ENCODE measurements around the gene CACYBP.

CACYBP gene

GRCh38 chr1:174974711-174975119, 25.0 kb upstream of the CACYBP start:
- DNase-seq, result no peak

- DNase-seq, result no peak
Measured at GRCh38 chr1:174975764-174976163, 24.0 kb upstream of the CACYBP start.

DNA sequence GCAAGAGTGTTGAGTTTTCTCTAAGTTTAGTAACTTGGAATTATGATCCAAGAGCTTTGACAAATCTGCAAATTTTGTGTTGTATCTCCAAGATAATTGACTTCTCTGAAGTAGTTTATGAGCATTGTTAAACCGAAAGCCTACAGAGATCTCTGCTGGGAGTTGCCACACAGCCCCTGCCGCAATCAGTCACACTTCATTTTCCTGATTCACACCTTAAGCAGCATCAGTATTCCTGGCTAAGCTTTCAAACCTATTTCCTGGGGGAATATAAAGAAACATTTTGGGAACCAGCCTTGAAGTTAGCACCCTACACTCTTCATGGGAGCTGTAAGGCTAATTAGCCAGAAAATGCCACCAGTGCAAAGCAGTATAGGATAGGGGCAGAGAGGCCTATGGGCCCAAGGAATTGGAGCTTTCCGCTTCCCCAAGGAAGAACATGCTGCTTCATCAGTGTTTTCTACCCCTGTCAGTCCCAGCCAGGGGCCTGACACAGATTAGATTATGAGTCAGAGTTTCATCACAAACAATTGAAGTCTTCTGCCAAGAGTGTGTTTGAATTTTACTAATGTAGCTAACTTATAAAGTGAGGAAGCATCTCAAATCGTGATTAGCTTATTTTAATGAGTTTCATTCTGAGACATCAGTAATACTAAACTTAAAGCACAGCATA, 23.2 kb upstream of the CACYBP start:
- no peak for DNase-seq

- DNase-seq, result peak; percentile 24 to 75
Measured at GRCh38 chr1:174982971-174983689, 16.6 kb upstream of the CACYBP start.

- no peak for DNase-seq
Measured at GRCh38 chr1:174984952-174985351, 14.8 kb upstream of the CACYBP start.

DNA sequence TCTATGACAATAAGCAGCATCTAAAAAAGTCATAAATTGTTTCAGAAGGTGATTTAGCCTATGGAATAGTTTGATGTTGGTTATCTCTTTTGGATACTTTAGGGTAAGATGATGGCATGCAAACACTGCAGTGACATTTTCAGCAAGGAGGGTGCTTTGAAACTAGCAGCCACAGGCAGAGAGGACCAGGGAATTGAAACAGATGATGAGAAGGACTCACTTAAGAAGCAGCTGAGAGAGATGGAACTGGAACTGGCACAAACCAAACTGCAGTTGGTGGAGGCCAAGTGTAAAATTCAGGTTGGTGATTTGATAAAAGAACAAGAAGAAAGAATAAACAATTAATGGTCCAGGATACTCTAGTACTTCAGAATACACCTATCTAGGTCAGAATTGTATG, 11.2 kb upstream of the CACYBP start:
- DNase-seq, result no peak

- DNase-seq, result no peak
Measured at GRCh38 chr1:174988986-174989385, 10.8 kb upstream of the CACYBP start.

DNA sequence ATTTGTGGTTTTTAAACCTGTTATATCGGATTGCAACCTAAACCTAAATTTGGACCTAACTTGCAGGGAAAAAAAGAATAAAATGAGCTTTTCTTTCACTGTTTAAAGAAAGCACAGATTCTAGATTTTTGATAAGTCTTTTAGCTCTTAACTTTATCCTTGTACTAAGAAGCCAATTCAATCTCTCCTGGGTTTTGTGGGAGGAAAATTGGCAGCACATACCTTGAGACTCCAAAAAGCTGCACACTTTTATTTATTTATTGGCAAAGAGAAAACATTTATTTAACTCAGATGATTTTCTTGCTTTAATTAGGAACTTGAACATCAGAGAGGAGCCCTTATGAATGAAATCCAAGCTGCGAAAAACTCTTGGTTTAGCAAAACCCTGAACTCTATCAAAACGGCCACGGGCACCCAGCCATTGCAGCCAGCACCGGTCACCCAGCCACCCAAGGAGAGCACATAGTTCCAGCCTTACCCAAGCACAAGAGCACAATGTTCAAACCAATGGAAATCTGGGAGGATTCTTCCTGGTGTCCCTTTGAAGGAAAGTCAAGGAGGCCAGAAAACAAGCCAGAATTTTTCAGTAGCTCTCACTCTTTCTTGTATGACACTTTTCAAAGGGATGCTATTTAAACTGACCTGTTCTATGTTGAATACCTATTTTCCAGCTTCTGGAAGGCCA, 10.1 kb upstream of the CACYBP start:
- DNase-seq, result no peak

GRCh38 chr1:174990382-174990999, 9.3 kb upstream of the CACYBP start:
- peak in 1 of 2 donors; percentile 59 for DNase-seq

DNA sequence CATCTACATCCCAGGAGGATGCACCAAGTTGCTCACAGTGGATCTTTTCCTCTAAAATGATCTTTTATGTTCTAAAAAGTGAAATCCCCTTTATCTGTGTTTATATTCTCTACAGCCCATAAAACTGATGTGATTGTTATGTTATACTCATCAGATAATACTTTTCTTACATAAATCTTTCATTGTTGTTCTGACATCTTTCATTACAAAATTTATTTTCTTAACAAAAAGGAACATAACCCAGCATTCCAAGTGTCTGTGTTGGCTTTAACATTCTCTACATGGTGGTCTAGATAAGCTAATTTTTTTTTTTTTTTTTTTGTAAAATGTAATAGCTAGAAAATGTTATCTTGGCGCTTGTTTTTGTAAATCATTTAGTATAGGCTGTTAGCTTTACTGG, 8.3 kb upstream of the CACYBP start:
- no peak for DNase-seq

DNA sequence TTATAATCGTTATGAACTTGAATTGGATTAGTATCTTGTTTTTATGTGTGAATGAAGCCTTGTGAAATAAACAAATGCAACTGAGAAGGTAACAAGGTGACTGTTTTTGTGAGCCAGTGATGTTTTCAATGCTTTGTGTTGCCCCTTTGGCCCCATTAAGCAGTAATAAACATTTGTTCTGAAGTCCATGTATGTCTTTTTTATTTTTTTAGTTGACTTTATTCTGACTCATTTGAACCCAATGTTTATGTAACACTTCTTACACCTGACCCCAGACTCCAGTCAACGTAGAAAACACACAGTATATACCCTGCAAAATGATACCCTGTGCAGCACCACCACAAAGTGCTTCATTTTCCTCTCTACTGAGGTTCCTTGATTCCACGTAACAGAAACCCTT, 4.6 kb upstream of the CACYBP start:
- DNase-seq, result no peak

GRCh38 chr1:174995916-174996315, 3.8 kb upstream of the CACYBP start:
- no peak for DNase-seq

GRCh38 chr1:174996476-174996875, 3.3 kb upstream of the CACYBP start:
- DNase-seq, result no peak

- DNase-seq, result no peak
Measured at GRCh38 chr1:174997041-174997440, 2.7 kb upstream of the CACYBP start.

DNA sequence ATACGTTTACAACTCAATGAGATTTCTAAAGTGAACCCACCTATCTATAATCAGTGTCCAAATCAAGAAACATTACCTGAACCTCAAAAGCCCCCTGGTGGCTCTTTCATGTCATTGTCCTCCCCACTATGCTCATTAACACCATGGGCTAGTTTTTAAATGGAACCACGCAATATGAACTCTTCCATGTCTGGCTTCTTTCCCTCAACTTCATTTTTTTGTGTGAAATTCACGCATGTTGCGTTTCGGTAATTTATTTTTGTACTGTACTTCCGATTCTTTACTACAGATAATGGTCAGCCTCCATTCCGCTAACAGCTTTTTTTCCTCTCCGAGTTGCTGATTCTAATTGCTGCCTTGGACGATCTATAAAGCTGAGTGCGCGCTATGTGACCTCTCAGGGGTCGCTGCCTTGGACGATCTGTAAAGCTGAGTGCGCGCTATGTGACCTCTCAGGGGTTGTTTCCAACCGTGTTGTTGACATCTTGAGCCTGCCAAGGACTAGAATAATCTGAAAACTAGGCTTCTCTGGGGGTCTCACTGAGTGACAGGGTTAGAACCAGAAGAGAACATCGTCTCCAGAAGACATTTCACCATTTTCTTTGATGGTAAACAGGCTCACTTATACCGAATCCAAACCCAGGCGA, 1.1 kb upstream of the CACYBP start:
- DNase-seq, result peak; percentile 68 to 81

DNA sequence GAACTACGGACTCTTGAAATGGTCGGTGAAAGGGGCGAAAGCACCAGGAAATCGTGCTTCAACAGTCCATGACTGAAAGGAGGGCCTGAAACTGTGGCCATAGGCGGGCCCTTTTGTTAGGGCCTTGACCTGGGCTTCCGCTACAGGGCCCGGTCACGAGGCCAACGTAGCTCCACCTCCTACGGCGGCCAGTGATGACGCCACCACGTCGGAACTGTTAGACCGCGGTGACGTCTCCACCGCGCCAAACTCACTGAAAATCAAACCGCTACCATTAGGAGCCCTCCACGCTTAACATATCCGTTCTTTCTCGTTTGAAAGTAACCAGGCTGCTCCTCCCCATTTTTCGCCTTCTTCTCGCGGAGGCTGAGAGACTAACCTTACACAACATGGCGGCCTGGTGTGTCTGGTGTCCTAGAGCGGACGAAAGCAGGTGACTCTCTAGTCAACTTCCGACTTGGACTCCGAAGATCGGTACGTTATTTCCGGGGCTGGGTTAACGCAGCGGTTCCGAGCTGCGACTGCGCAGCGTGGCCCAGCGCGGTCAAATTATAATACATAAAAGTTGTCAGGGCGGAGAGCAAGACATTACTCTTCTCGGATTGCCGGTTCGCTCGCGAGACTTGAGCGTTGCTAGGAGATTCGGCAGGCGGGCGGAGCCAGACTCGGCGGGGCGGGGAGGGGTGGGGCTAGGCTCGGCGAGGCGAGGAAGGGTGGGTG, 371 bp upstream of the CACYBP start:
- peak; percentile 99 for DNase-seq

DNA sequence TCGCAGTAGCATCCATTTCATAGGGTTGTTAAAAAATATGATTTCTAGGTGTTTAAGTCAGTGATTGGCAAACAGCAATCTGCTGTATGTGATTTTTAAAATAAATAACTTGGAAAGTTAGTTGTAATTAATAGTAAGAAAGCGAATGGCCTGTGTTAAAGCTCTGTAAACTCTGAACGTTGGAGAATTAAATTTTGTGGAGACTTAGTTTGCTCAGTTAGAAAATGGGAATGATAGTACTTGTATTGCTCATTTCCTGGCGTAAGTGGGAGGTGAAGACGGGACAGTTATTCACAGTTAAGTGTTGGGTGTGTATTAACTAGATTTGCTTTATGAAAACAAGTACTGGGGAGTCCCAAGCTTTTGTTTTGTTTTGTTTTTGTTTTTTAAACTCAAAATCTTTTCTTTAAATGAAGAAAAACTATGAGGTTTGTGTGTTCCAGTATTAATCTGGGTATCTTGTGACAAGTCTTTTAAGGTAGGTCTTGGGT, 995 bp downstream of the CACYBP start:
- peak in 1 of 2 donors; percentile 27 for DNase-seq

DNA sequence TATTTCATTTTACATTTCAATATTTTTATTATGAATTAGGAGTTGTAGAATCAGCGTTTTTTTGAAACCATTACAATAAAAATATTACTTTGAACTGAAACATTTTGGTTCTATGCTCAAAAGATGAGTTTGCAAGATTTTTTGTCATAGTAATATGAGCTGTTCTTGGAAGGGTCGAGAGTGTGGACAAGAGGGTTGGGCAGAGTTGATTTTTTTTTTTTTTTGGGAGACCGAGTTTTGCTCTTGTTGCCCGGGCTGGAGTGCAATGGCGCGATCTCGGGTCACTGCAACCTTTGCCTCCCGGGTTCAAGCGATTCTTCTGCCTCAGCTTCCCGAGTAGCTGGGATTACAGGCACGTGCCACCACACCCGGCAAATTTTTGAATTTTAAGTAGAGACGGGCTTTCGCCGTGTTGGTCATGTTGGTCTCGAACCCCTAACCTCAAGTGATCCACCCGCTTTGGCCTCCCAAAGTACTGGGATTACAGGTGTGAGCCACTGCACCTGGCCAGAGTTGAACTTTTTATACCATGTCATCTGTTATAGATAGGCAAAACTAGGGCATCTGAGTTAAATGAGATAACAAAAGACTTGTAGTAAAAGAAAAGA, 3.3 kb downstream of the CACYBP start:
- DNase-seq, result no peak

DNA sequence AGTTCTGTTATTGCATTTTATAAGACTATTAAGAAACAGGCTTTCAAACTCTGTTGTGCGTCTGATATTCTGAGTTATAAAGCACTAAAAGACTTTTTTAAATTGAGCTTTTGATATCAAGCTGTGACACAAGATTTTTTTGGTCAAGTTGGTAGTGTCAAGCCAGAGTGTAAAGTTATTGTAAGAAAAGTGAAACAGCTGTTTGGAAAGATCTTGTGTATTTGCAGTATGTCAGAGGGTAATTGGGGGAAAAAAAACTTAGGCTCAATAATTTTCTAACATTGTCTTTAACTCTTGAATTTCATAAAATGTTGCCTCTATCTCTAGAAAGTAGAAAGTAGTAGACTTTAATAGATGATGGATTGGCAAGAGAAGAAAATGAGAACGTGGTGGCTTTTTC, 3.8 kb downstream of the CACYBP start:
- DNase-seq, result no peak

GRCh38 chr1:175005085-175005783, 5.5 kb downstream of the CACYBP start:
- no peak for DNase-seq

GRCh38 chr1:175009532-175009931, 9.8 kb downstream of the CACYBP start:
- no peak for DNase-seq
